Lower leg skin (tissue), 4 donors: ENCODE results near the gene INHBE. TPM values are rescaled to one million over a fixed set of nuclear protein-coding genes. Genes with fewer than 3 reads are reported as not detected.

Experiments used
- DNase-seq, 2 donors: peaks; one replicate each; pipeline ENCODE4 v3.0.0-alpha.2; 2019; ENCODE audit warnings: low spot score in 2 of 2
- H3K4me3 ChIP-seq: fragments of 200-600 bp; sonication (generic); 2 replicates; pipeline ENCODE4 v1.5.1; 2017; ENCODE audit warnings: mild to moderate bottlenecking, low read depth; ENCODE audit not compliant: poor library complexity, severe bottlenecking
- CTCF ChIP-seq, 3 donors: fragments of 450-650 bp; IDR thresholded peaks; one replicate each; pipeline ENCODE4 v1.5.1; 2016; ENCODE audit warnings: antibody characterized with exemption in 3 of 3, mild to moderate bottlenecking in 3 of 3, moderate library complexity in 2 of 3
- POLR2A ChIP-seq, 2 donors: fragments of 450-650 bp; IDR thresholded peaks; one replicate each; pipeline ENCODE4 v1.6.1; 2016 to 2017; ENCODE audit warnings: antibody characterized with exemption in 2 of 2, mild to moderate bottlenecking in 1 of 2, moderate library complexity in 1 of 2
- WGBS, 2 donors: methylation state at CpG; one replicate each; pipeline ENCODE4 v1.1.5; 2018; 5-methylcytosine and 5-hydroxymethylcytosine counted together
- intact Hi-C: fragments of 100-400 bp; cut with DNase I; formaldehyde crosslinking; loops from one replicate; pipeline ENCODE4 v1.15.0; 2023; ENCODE audit warnings: low total_unique reads
- total RNA-seq, 4 donors: library from RNA; depleted of rRNA; stranded (reverse); fragments of >200 nt; gene quantifications; one replicate each; pipeline ENCODE4 v1.1.0, GENCODE V29; 2016

The INHBE gene
- total RNA-seq, 4 donors from 2014 or later: not detected

GRCh38 chr12:57487055-57487596 lies 32.0 kb downstream of the INHBE start:
- no peak overlapping the region for H3K4me3 ChIP-seq
- no peak for DNase-seq
- intact Hi-C loops: no loop called here
- 88% methylated on average over 27 of the region's 27 CpGs for WGBS, 2 donors
- TF ChIP-seq CTCF (IDR thresholded peaks at IDR 0.05): no peak
- TF ChIP-seq POLR2A (IDR thresholded peaks at IDR 0.05): no peak

- DNase-seq: peak; percentile 96 to 99
- no peak for TF ChIP-seq CTCF (IDR thresholded peaks at IDR 0.05)
- no peak for TF ChIP-seq POLR2A (IDR thresholded peaks at IDR 0.05)
- intact Hi-C loops: no loop called here
- 9 to 11% methylated on average over 41 to 45 of the region's 47 CpGs for WGBS, 2 donors
- peak within 1 kb of the TSS; percentile 77 for H3K4me3 ChIP-seq
These were observed 32.7 kb downstream of the INHBE start, which contains the start of gene MARS1 for GRCh38 chr12:57487597-57488401. Gene MARS1 (plus strand): TSS chr12:57488068. CDS start chr12:57488091, 23 bp downstream.

GRCh38 chr12:57488402-57489156 lies 33.5 kb downstream of the INHBE start:
- WGBS, 2 donors: 30 to 31% methylated on average over 11 of the region's 11 CpGs
- H3K4me3 ChIP-seq: peak overlapping the region; percentile 77
- TF ChIP-seq POLR2A (IDR thresholded peaks at IDR 0.05) (no peak), CTCF (IDR thresholded peaks at IDR 0.05) (no peak)
- DNase-seq: no peak
- intact Hi-C loops: no loop called here

- WGBS, 2 donors: 94% methylated on average over 5 of the region's 5 CpGs
- DNase-seq: no peak
- TF ChIP-seq POLR2A (IDR thresholded peaks at IDR 0.05): no peak
- no peak for TF ChIP-seq CTCF (IDR thresholded peaks at IDR 0.05)
- no peak overlapping the region for H3K4me3 ChIP-seq
- intact Hi-C loops: no loop called here
These were observed 34.1 kb downstream of the INHBE start for GRCh38 chr12:57489157-57489641.

GRCh38 chr12:57490126-57490525 lies 35.0 kb downstream of the INHBE start:
- WGBS, 2 donors: 96 to 98% methylated on average over 4 of the region's 4 CpGs
- intact Hi-C loops: no loop called here
- TF ChIP-seq POLR2A (IDR thresholded peaks at IDR 0.05): no peak
- no peak for TF ChIP-seq CTCF (IDR thresholded peaks at IDR 0.05)

More at GRCh38 chr12:57490126-57490525, 35.0 kb downstream of the INHBE start:
- no peak for DNase-seq
- no peak overlapping the region for H3K4me3 ChIP-seq
